ENCODE data around the gene FOXD4L4. TPM values are rescaled to one million over a fixed set of nuclear protein-coding genes. Genes with fewer than 3 reads are reported as not detected.

The FOXD4L4 gene
- total RNA-seq, result not detected in 2 replicates

DNA sequence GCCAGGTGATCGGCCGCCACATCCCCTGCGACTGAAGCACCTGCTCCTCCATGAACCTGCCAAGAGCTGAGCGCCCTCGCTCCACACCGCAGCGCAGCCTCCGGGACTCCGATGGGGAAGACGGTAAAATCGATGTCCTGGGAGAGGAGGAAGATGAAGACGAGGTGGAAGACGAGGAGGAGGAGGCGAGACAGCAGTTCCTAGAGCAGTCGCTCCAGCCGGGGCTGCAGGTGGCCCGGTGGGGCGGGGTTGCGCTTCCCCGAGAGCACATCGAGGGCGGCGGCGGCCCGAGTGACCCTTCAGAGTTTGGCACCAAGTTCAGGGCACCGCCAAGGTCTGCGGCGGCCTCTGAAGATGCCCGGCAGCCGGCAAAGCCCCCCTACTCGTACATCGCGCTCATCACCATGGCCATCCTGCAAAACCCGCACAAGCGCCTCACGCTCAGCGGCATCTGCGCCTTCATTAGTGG is at the start of gene FOXD4L4:
TSS of gene FOXD4L4 (plus strand) at position 51 of the 469 bp plus-strand sequence. CDS start at position 51, 0 bp downstream.

Other genes with a start within 250 kb of the FOXD4L4 start
- gene ZNG1E, start 61.2 kb upstream of the FOXD4L4 start, total RNA-seq, result 11.3 and 16.5 TPM in 2 replicates

All from mammary microvascular endothelial cell (primary cell).